GM12878 (cell line): ENCODE measurements around the gene BZW1. TPM values are rescaled to one million over a fixed set of nuclear protein-coding genes. Genes with fewer than 3 reads are reported as not detected.

Source experiments
- ATAC-seq: fragments of 200-7000 bp; cut with Tn5 transposase; 3 replicates; pipeline ENCODE4 v1.9.1; 2020; ENCODE audit warnings: mild to moderate bottlenecking, moderate library complexity
- BruUV-seq: library from RNA; stranded (reverse); fragments of 400-500 nt; replicated peaks from 2 replicates; lab custom pipeline; 2021; lab: Mats Ljungman, UMichigan
- CTCF ChIA-PET: fragments of 300-600 bp; sonication (Branson Sonifier 250); formaldehyde crosslinking; extraction: SDS; loops from one replicate; lab custom pipeline; 2021; ENCODE audit warnings: inconsistent platforms; lab: Yijun Ruan, JAX
- POLR2A ChIA-PET: fragments of 350-600 bp; formaldehyde crosslinking; extraction: SDS; loops from one replicate; lab custom pipeline; 2021; ENCODE audit warnings: inconsistent platforms; lab: Charles Lee
- RAD21 ChIA-PET: fragments of 300-600 bp; sonication (Branson Sonifier 250); formaldehyde crosslinking; loops from one replicate; lab custom pipeline; 2023; ENCODE audit warnings: antibody characterized with exemption; ENCODE audit not compliant: unreplicated experiment; lab: Charles Lee
- SMC1A ChIA-PET: fragments of 300-600 bp; sonication (Branson Sonifier 250); formaldehyde crosslinking; loops from one replicate; lab custom pipeline; 2023; ENCODE audit not compliant: unreplicated experiment, uncharacterized antibody; lab: Charles Lee
- DNase-seq: peaks from one replicate; pipeline ENCODE4 v3.0.0-alpha.2; 2011; ENCODE audit warnings: low read depth, low spot score
- FAIRE-seq: peaks from 3 replicates; lab custom pipeline; 2011; peaks lifted over from hg19 to GRCh38; lab: Jason Lieb, UNC
- H2AFZ ChIP-seq: 2 replicates; pipeline ENCODE4 v1.6.0; 2011; ENCODE audit warnings: low read depth, low read length, control low read depth; ENCODE audit not compliant: control insufficient read depth
- H3K27ac ChIP-seq: 2 replicates; pipeline ENCODE4 v1.5.1; 2011; ENCODE audit warnings: control low read depth; ENCODE audit not compliant: control insufficient read depth, insufficient read depth
- H3K27me3 ChIP-seq, 2 experiments: replicated peaks in 1 of 2; 2 replicates each; pipeline versions ENCODE4 v1.6.0 to v1.6.1; 2011; ENCODE audit warnings: low read length in 1 of 2; ENCODE audit not compliant: control insufficient read depth in 2 of 2, insufficient read depth in 2 of 2
- H3K36me3 ChIP-seq, 2 experiments: 2 replicates each; pipeline ENCODE4 v1.5.1; 2011; ENCODE audit warnings: low read length in 1 of 2; ENCODE audit not compliant: control insufficient read depth in 2 of 2, insufficient read depth in 2 of 2
- H3K4me1 ChIP-seq: 2 replicates; pipeline ENCODE4 v1.6.1; 2011; ENCODE audit warnings: mild to moderate bottlenecking, low read length, moderate library complexity, mixed read lengths; ENCODE audit not compliant: control insufficient read depth, insufficient read depth
- H3K4me2 ChIP-seq: 2 replicates; pipeline ENCODE4 v1.6.0; 2011; ENCODE audit warnings: control low read depth; ENCODE audit not compliant: control insufficient read depth, insufficient read depth
- H3K4me3 ChIP-seq: fragments of 200-600 bp; sonication (generic); 2 replicates; pipeline ENCODE4 v1.5.1; 2016
- H3K79me2 ChIP-seq: 2 replicates; pipeline ENCODE4 v1.6.0; 2011; ENCODE audit warnings: low read length; ENCODE audit not compliant: control insufficient read depth, insufficient read depth
- H3K9ac ChIP-seq: 2 replicates; pipeline ENCODE4 v1.8.0; 2011; ENCODE audit warnings: low read length, control low read depth, mixed read lengths; ENCODE audit not compliant: control insufficient read depth, insufficient read depth
- H3K9me3 ChIP-seq: replicated peaks from 3 replicates; pipeline ENCODE4 v1.5.1; 2011; ENCODE audit warnings: mild to moderate bottlenecking, low read length; ENCODE audit not compliant: control insufficient read depth, insufficient read depth
- H4K20me1 ChIP-seq: 2 replicates; pipeline ENCODE4 v1.6.0; 2011; ENCODE audit not compliant: control insufficient read depth, insufficient read depth
- BCL11A ChIP-seq: IDR thresholded peaks from 2 replicates; pipeline ENCODE4 v1.6.1; 2011; ENCODE audit warnings: low read depth, low read length
- CBX5 ChIP-seq: sonication (generic); IDR thresholded peaks from 2 replicates; pipeline ENCODE4 v1.6.1; 2016; ENCODE audit warnings: low read depth, moderate library complexity, mild to moderate bottlenecking, inconsistent platforms
- ETV6 ChIP-seq, 2 experiments: fragments of 450-650 bp in 1 of 2; IDR thresholded peaks in 1 of 2; conservative IDR thresholded peaks in 1 of 2; 2 replicates each; pipeline ENCODE4 v1.6.1; 2014; ENCODE audit warnings: antibody characterized with exemption in 1 of 2, borderline replicate concordance in 1 of 2, low read depth in 1 of 2, mild to moderate bottlenecking in 1 of 2, moderate library complexity in 1 of 2
- GATAD2B ChIP-seq: fragments of 450-650 bp; conservative IDR thresholded peaks from 2 replicates; pipeline ENCODE4 v1.6.1; 2017; ENCODE audit warnings: low read depth, mild to moderate bottlenecking, moderate library complexity
- IKZF2 ChIP-seq, 2 experiments: fragments of 450-650 bp; IDR thresholded peaks; 2 replicates each; pipeline ENCODE4 v1.6.1; 2017; ENCODE audit warnings: mild to moderate bottlenecking in 2 of 2, moderate library complexity in 2 of 2
- MAX ChIP-seq: IDR thresholded peaks from 2 replicates; pipeline ENCODE4 v1.6.1; 2012; ENCODE audit warnings: low read depth, low read length, improper control_type of control experiment
- NR2C2 ChIP-seq: IDR thresholded peaks from 2 replicates; pipeline ENCODE4 v1.6.1; 2011; ENCODE audit warnings: borderline replicate concordance, low read depth; ENCODE audit not compliant: control insufficient read depth, insufficient read length
- PAX8 ChIP-seq: fragments of 450-650 bp; IDR thresholded peaks from 2 replicates; pipeline ENCODE4 v1.6.1; 2017; ENCODE audit warnings: mild to moderate bottlenecking, moderate library complexity
- RAD21 ChIP-seq: IDR thresholded peaks from 2 replicates; pipeline ENCODE4 v1.6.1; 2011; ENCODE audit warnings: mild to moderate bottlenecking, low read depth, low read length, moderate library complexity; ENCODE audit not compliant: insufficient read depth
- SREBF2 ChIP-seq: IDR thresholded peaks from 2 replicates; pipeline ENCODE4 v1.6.1; 2012; ENCODE audit warnings: mild to moderate bottlenecking, low read length
- STAT1 ChIP-seq: fragments of 450-650 bp; conservative IDR thresholded peaks from 2 replicates; pipeline ENCODE4 v1.6.1; 2014; ENCODE audit warnings: antibody characterized with exemption, mild to moderate bottlenecking
- YBX1 ChIP-seq: fragments of 450-650 bp; IDR thresholded peaks from 2 replicates; pipeline ENCODE4 v1.6.1; 2016; ENCODE audit warnings: antibody characterized with exemption
- ZNF274 ChIP-seq: IDR thresholded peaks from one replicate; pipeline ENCODE4 v1.8.0; 2011; ENCODE audit not compliant: insufficient read length, insufficient read depth
- whole genome bisulfite sequencing: methylation state at CpG from one replicate; pipeline ENCODE4 v1.1.6; 2016; ENCODE audit warnings: low lambda C conversion rate; ENCODE audit not compliant: insufficient replicate concordance, insufficient coverage; ENCODE audit errors: missing lambda C conversion rate; 5-methylcytosine and 5-hydroxymethylcytosine counted together
- in situ Hi-C: fragments of 300-500 bp; cut with MboI; formaldehyde crosslinking; loops from 9 replicates; pipeline ENCODE4 v1.14.3; 2018; ENCODE audit warnings: mixed read lengths
- intact Hi-C: fragments of 100-400 bp; cut with micrococcal nuclease; formaldehyde crosslinking; loops from one replicate; pipeline ENCODE4 v1.14.2; 2022; ENCODE audit not compliant: unreplicated experiment
- polyA plus RNA-seq, 11 experiments: library from polyadenylated mRNA; depleted of rRNA in 4 of 11; unstranded in 6 of 11; stranded (reverse) in 5 of 11; fragments of >200 nt; fragmentation: Nextera tagmentation in 4 of 11; fragmentation: Illumina TruSeq in 1 of 11; extraction: Ambion mirVana in 4 of 11; extraction: Trizol in 1 of 11; gene quantifications; 1 replicate in 1 of 11; 2 replicates in 10 of 11; pipeline versions ENCODE4 v1.2.1 to v1.2.3, GENCODE V29; 2011 to 2016; ENCODE audit warnings: inconsistent platforms in 2 of 11, missing spikeins in 2 of 11, low read depth in 1 of 11
- total RNA-seq, 4 experiments: library from RNA; depleted of rRNA in 3 of 4; stranded (reverse); fragments of >200 nt in 3 of 4; fragmentation: Illumina TruSeq in 1 of 4; extraction: Trizol in 1 of 4; gene quantifications; 2 replicates each; pipeline versions ENCODE4 v1.2.1 to v1.2.3, GENCODE V29; 2013 to 2021
- TF ChIP-seq, protein P1 (sequence below): fragments of 450-650 bp; IDR thresholded peaks from 2 replicates; pipeline ENCODE4 v1.6.1; 2017; ENCODE audit warnings: mild to moderate bottlenecking, moderate library complexity
- TF ChIP-seq, protein P2 (sequence below): IDR thresholded peaks from 2 replicates; pipeline ENCODE4 v1.6.1; 2011; ENCODE audit warnings: borderline replicate concordance, low read depth, mild to moderate bottlenecking, moderate library complexity, mixed read lengths, low read length; ENCODE audit not compliant: insufficient read depth; ENCODE audit errors: extremely low read length

Gene BZW1
- total and polyA plus RNA-seq, 10 of the 15 experiments (the other 5 are each of a cell fraction or from before 2014, with no cell fraction given): 186 to 349 (median 269) TPM

- Histone ChIP-seq H4K20me1 (no peaks in the 10 kb centered on the region), H3K27me3 (no peaks in the 10 kb centered on the region; a peak in 1 of 4 replicates), H2AFZ (no peak overlapping the region), H3K4me2 (no peak overlapping the region), H3K4me1 (no peaks in the 10 kb centered on the region), H3K9ac (no peak overlapping the region), H3K4me3 (no peak overlapping the region), H3K9me3 (no peaks in the 10 kb centered on the region), H3K79me2 (no peaks in the 10 kb centered on the region), H3K27ac (no peak overlapping the region), H3K36me3 (no peaks in the 10 kb centered on the region)
- 23% methylated on average over 2 of the region's 2 CpGs for WGBS
- ChIA-PET POLR2A (no interaction called here), SMC1A (interaction anchor here (0.9 to 1.4 kb wide), 3 partner anchors 9 to 82 kb away, joined by 3 read pairs; no protein-coding TSS in a partner anchor), CTCF (no interaction called here), RAD21 (no interaction called here)
- in situ Hi-C loops: no loop called here
- no TSS peak for BruUV-seq
- intact Hi-C loops: no loop called here
- no peak for DNase-seq
- no peak for FAIRE-seq
- no peak for ATAC-seq
- TF ChIP-seq SREBF2 (no peak), RAD21 (no peak), PAX8 (no peak), STAT1 (no peak), ZNF274 (no peak), BCL11A (no peak), MAX (no peak), ETV6 (conservative IDR thresholded peaks at IDR 0.05 in 1 of 2, IDR thresholded peaks at IDR 0.05 in 1 of 2; ENCODE audit: borderline replicate concordance in 1 of 2, low read depth in 1 of 2) (no peak), GATAD2B (no peak), CBX5 (no peak), NR2C2 (no peak), IKZF2 (IDR thresholded peaks at IDR 0.05) (no peak), YBX1 (no peak)
- TF ChIP-seq, protein P1, sequence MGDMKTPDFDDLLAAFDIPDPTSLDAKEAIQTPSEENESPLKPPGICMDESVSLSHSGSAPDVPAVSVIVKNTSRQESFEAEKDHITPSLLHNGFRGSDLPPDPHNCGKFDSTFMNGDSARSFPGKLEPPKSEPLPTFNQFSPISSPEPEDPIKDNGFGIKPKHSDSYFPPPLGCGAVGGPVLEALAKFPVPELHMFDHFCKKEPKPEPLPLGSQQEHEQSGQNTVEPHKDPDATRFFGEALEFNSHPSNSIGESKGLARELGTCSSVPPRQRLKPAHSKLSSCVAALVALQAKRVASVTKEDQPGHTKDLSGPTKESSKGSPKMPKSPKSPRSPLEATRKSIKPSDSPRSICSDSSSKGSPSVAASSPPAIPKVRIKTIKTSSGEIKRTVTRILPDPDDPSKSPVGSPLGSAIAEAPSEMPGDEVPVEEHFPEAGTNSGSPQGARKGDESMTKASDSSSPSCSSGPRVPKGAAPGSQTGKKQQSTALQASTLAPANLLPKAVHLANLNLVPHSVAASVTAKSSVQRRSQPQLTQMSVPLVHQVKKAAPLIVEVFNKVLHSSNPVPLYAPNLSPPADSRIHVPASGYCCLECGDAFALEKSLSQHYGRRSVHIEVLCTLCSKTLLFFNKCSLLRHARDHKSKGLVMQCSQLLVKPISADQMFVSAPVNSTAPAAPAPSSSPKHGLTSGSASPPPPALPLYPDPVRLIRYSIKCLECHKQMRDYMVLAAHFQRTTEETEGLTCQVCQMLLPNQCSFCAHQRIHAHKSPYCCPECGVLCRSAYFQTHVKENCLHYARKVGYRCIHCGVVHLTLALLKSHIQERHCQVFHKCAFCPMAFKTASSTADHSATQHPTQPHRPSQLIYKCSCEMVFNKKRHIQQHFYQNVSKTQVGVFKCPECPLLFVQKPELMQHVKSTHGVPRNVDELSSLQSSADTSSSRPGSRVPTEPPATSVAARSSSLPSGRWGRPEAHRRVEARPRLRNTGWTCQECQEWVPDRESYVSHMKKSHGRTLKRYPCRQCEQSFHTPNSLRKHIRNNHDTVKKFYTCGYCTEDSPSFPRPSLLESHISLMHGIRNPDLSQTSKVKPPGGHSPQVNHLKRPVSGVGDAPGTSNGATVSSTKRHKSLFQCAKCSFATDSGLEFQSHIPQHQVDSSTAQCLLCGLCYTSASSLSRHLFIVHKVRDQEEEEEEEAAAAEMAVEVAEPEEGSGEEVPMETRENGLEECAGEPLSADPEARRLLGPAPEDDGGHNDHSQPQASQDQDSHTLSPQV: no peak
- TF ChIP-seq, protein P2, sequence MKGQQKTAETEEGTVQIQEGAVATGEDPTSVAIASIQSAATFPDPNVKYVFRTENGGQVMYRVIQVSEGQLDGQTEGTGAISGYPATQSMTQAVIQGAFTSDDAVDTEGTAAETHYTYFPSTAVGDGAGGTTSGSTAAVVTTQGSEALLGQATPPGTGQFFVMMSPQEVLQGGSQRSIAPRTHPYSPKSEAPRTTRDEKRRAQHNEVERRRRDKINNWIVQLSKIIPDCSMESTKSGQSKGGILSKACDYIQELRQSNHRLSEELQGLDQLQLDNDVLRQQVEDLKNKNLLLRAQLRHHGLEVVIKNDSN: no peak
Measured at GRCh38 chr2:200794143-200794542, 17.6 kb upstream of the BZW1 start.
